Measurements from ENCODE around the gene OR2D3.
"Not testable (repeated sequence)": the region's sequence is repeated elsewhere in the genome, so short reads cannot be mapped to it uniquely, and the experiment has no call there.

Gene OR2D3

DNA sequence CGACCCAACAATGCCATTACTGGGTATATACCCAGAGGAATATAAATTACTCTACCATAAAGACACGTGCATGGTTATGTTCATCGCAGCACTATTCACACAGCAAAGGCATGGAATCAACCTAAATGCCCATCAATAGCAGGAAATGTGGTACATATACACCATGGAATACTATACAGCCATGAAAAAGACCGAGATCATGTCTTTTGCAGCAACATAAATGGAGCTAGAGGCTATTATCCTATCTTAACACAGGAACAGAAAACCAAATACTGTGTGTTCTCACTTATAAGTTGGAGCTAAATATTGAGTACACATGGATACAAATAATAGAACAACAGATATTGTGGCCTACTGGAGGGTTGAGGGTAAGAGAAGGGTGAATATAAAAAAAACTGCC, 32.0 kb upstream of the OR2D3 start:
- no peak overlapping the region for H3K4me3 ChIP-seq (ENCODE audit: low read length)
- TF ChIP-seq, protein P1, sequence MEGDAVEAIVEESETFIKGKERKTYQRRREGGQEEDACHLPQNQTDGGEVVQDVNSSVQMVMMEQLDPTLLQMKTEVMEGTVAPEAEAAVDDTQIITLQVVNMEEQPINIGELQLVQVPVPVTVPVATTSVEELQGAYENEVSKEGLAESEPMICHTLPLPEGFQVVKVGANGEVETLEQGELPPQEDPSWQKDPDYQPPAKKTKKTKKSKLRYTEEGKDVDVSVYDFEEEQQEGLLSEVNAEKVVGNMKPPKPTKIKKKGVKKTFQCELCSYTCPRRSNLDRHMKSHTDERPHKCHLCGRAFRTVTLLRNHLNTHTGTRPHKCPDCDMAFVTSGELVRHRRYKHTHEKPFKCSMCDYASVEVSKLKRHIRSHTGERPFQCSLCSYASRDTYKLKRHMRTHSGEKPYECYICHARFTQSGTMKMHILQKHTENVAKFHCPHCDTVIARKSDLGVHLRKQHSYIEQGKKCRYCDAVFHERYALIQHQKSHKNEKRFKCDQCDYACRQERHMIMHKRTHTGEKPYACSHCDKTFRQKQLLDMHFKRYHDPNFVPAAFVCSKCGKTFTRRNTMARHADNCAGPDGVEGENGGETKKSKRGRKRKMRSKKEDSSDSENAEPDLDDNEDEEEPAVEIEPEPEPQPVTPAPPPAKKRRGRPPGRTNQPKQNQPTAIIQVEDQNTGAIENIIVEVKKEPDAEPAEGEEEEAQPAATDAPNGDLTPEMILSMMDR (IDR thresholded peaks at IDR 0.05; ENCODE audit: insufficient read depth, low read depth, low read length, missing control alignments) = no peak
- DNase-seq (ENCODE audit: low read depth) = no peak

DNA sequence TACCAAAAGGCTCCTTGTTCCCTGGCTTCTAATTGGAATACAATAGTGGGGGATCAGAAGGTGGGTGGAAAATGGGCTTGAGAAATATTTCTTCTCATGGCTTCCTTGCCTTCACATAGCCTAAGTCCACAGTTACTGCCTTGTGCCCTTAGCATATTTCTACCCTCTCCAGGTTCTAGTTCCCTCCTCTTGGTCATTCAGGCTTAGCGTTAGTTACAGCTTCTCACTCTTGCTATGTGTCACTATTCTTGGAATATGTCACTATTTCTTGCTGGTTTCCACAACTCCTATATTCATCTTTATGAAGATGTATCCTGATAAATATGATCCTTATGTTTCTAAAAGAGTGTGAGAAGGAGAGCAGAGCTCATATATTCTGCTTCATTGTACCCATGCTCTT, 31.0 kb upstream of the OR2D3 start:
- DNase-seq (ENCODE audit: low read depth) = no peak
- TF ChIP-seq, protein P1 (IDR thresholded peaks at IDR 0.05; ENCODE audit: insufficient read depth, low read depth, low read length, missing control alignments) = no peak
- no peak overlapping the region for H3K4me3 ChIP-seq (ENCODE audit: low read length)

DNA sequence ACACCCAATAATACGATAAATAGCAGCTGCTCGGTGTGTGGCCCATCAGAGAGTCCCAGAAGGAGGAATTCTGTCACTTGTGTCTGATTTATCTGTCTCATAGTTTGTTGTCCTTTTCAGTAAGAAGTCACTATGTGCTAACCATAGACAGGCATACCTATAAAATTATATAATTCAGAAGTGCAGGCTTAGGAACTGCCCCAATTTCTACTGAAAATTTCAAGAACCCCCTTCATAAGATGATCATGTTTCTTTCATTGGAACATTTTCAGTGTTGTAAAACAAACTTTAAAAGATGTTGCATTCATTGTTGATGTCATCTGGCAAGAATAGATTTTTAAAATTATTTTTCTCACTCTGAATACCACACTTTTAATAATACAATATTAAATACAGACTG, 28.4 kb upstream of the OR2D3 start, which contains the start of gene OR2D2:
Gene OR2D2, minus strand, starts transcription at position 101 of the 400 bp plus-strand sequence. Its CDS starts 0 bp downstream, at position 101.
- H3K4me3 ChIP-seq (ENCODE audit: low read length) = no peak within 1 kb of the TSS
- TF ChIP-seq, protein P1 (IDR thresholded peaks at IDR 0.05; ENCODE audit: insufficient read depth, low read depth, low read length, missing control alignments) = no peak
- no peak for DNase-seq (ENCODE audit: low read depth)

DNA sequence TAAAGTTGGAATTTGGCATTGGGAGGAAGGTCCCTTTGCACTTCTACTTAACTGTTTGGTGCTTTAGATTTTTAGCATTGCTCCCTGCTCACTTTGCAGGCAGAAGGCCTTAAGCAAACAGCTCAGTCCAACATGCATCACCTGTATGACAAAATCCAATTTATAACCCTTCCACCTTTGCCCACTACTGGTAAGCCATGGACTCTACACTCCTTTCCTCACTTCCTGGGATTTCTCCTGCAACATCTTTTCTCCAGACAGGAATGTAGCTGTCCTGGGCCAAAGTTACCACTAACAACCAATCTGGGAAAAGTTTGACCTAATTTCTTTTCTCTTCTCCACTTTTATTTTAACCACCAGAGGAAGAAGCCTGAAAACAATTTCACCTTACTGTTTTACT, 26.7 kb upstream of the OR2D3 start:
- no peak for DNase-seq (ENCODE audit: low read depth)
- no peak overlapping the region for H3K4me3 ChIP-seq (ENCODE audit: low read length)
- TF ChIP-seq, protein P1 (IDR thresholded peaks at IDR 0.05; ENCODE audit: insufficient read depth, low read depth, low read length, missing control alignments) = no peak

DNA sequence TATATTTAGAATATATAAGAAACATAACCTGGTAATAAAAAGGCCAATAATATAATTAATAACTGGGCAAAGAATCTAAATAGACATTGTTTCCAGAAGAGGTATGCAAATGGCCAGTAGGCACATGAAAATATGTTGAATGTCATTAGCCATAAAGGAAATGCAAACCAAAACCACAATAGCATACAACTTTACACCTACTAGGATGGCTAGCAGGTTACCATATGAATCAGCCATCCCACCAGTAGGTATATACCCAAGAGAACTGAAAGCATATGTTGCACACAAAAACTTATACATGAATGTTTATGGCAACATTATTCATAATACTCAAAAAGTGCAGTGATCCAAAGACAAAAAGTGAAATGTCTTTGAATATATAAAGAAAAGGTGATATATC, 25.8 kb upstream of the OR2D3 start:
- no peak for DNase-seq (ENCODE audit: low read depth)
- H3K4me3 ChIP-seq (ENCODE audit: low read length) = no peak overlapping the region
- TF ChIP-seq, protein P1 (IDR thresholded peaks at IDR 0.05; ENCODE audit: insufficient read depth, low read depth, low read length, missing control alignments) = no peak

DNA sequence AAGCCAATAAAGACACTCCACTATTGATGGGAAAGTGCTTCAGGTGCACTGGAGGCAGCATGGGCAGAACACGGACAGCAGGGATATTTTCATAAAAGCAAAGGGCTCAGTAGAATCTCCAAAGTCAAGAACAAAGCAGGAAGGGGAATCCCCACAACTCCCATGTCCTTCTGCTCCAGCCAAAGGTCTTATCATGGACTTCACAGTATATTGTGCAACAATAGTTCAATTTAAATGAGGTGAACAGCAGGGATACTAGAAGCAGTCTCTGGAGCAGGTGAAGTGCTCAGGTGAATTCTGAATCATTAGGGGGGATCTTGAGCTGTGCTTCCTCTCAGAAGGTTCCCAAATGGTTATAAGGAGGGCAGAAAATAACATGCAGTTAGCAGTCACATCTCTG, 21.9 kb upstream of the OR2D3 start:
- TF ChIP-seq, protein P1 (IDR thresholded peaks at IDR 0.05; ENCODE audit: insufficient read depth, low read depth, low read length, missing control alignments) = no peak
- no peak overlapping the region for H3K4me3 ChIP-seq (ENCODE audit: low read length)
- no peak for DNase-seq (ENCODE audit: low read depth)

DNA sequence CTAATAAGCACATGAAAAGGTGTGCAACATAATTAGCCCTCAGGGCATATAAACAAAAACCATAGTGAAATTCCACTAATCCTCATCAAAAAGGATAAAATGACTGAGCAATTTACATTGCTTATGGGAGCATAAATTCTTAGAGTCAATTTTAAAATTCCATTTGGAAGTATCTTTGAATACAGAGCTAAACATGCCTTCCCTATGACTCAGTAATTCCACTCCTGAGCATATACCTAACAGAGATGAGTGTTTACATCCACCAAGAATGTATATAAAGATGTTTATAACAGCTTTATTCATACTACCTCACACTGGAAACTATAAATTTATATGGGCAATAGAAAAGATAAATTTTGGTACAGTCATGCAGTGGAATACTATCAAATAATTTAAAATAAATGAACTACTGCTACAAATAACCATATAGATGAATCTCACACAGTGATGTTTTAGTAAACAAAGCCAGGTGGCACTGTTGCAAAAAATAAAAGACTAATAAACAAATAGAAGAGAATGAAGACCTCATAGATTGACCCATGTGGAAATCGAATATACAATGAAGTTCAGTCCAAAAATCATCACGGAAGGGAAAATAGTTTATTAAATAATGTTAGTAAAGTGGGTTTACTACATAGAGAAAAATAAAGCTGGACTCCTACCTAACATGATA, 20.3 kb upstream of the OR2D3 start:
- peak; percentile 21 for DNase-seq (ENCODE audit: low read depth)
- TF ChIP-seq, protein P1 (IDR thresholded peaks at IDR 0.05; ENCODE audit: insufficient read depth, low read depth, low read length, missing control alignments) = peak; percentile 12
- H3K4me3 ChIP-seq (ENCODE audit: low read length) = no peak overlapping the region

DNA sequence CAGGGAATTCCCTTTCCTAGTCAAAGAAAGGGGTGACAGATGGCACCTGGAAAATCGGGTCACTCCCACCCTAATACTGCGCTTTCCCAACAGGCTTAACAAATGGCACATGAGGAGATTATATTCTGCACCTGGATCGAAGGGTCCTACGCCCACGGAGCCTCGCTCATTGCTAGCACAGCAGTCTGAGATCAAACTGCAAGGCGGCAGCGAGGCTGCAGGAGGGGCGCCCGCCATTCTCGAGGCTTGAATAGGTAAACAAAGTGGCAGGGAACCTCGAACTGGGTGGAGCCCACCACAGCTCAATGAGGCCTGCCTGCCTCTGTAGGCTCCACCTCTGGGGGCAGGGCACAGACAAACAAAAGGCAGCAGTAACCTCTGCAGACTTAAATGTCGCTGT, 16.0 kb upstream of the OR2D3 start:
- not testable (repeated sequence) for H3K4me3 ChIP-seq (ENCODE audit: low read length)

More for the DNA sequence above, 16.0 kb upstream of the OR2D3 start:
- not testable (repeated sequence) for DNase-seq (ENCODE audit: low read depth)
